GM03348 (cell line): ENCODE measurements around the gene TMEM8B.
A peak's percentile ranks its signal among the peaks of the same experiment; 100 is the strongest.
"Not testable (repeated sequence)": the region's sequence is repeated elsewhere in the genome, so short reads cannot be mapped to it uniquely, and the experiment has no call there.

Experiments used
- DNase-seq: peaks from one replicate; pipeline ENCODE4 v3.0.0; 2012; ENCODE audit warnings: low spot score

TMEM8B gene

DNA sequence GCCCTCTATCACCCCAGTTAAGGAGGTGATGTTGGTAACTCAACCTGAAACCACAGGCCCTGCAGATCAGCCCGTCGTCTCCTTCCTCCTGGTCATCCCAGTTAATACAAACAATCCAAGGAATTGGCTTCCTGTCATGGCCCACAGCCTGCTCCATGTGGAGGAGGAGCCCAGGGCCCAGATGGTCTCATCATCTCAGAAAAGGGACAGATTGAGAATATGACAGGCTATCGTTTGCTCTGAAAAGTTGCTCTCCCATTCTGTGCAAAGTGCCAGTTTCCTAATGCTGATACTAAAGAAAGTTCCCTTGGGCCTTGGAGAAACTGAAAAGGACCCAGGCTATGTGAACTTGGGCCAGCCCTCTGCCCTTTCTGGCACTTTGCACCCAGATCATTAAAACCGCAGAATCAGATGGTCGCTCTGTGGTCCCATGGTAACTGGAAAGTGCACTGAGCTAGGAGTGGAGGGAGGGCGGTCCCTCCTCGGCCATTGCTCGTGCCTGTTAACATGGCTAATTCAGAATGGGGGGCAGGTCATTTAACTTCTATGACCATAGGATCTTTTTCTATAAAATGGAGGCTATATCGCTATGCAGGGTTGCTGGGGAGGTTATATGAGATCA is 79.6 kb downstream of the TMEM8B start:
- DNase-seq: peak; percentile 54

- no peak for DNase-seq
Observed at GRCh38 chr9:35909274-35909673, 80.2 kb downstream of the TMEM8B start, which contains the start of gene SPAAR. Gene SPAAR (plus strand): TSS chr9:35909490. CDS start chr9:35910464, 974 bp downstream.

DNA sequence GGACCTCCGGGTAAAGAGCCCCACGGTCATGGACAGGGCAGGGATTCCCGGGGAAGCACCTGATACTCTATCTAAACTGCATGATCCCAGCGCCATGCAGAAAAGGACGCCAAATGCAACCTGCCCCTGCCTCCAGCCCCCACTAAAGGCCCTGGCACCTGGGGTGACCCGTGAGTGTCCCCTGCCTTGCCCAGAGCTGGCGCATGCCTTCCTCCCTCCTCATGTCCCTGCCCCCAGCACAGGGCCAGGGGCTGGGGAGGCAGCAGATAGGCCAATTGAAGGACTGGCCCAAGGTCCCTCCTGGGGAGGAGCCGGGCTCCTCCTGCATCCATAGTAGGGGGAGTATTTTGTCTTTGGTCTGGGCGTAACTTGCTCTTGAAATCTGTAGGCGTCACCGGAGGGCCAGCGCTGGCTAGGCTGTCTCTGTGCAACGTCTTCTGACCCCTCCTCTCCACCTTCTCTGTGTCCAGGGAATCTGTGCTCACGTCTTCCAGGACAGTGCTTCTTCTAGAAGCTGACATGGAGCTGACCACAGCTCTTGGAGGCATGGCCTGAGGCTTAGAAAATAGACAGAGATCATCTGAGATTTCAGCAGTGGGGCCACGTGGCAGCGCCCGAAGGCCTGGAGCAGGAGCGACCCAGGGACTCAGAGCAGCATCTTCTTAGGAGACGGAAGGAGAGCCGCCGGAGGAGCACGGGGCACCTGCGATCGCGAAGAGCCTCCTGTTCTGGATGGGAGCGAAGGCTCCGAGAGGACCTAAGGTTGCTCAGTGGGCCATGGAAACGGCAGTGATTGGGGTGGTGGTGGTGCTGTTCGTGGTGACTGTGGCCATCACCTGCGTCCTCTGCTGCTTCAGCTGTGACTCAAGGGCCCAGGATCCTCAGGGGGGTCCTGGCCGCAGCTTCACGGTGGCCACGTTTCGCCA is 80.9 kb downstream of the TMEM8B start:
- DNase-seq: no peak

GRCh38 chr9:35910613-35911359 is 81.8 kb downstream of the TMEM8B start:
- DNase-seq: peak; percentile 61

- DNase-seq: no peak
Observed at GRCh38 chr9:35911690-35912089, 82.7 kb downstream of the TMEM8B start.

DNA sequence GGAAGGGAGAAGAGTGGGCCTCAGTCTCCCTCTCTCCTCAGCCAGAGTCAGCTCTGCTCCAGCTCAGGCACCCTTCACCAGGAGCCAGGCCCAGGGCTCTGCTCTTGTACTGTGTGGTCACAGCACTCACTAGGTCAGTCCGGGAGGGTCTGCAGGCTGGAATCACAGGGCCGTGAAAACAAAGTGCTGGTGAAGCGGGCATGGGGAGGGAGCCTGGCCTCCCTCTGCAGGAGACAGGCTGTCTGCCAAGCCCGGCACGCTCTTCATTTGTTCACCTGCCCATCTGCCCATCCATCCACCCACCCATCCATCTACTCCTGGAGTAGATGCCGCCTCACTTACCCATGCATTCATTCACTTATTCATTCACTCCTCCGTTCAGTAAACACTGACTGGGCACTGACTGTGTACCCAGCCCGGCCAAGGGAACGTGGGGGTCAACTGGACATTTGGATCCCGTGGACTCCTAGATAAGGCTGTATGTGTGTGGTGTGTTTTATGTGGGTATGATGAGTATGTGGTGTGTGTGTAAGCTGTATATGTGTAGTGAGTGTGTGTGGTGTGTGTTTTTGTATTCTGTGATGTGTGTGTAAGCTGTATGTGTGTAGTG is 83.9 kb downstream of the TMEM8B start:
- no peak for DNase-seq

DNA sequence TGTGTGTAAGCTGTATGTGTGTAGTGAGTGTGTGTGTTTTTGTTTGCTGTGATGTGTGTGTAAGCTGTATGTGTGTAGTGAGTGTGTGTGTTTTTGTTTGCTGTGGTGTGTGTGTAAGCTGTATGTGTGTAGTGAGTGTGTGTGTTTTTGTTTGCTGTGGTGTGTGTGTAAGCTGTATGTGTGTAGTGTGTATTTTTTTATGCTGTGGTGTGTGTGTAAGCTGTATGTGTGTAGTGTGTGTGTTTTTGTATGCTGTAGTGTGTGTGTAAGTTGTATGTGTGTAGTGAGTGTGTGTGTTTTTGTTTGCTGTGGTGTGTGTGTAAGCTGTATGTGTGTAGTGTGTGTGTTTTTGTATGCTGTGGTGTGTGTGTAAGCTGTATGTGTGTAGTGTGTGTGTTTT is 84.4 kb downstream of the TMEM8B start:
- not testable (repeated sequence) for DNase-seq

DNA sequence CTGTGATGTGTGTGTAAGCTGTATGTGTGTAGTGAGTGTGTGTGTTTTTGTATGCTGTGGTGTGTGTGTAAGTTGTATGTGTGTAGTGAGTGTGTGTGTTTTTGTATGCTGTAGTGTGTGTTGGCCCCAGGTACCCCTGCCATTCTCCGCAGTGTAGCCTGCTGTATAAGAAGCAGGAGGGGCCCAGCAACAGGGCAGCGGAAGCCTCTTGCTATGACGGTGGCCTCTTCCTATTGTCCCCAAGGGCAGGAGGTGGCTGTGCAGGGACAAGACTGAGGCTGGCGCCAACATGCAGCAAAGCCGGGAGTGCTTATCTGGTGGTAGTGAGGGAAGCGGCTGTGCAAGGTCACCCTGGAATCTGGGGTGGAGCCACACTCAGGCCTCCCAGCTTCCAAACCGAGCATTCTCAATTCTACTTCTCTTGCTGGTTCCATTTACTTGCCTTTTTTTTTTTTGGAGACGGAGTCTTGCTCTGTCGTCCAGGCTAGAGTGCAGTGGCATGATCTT is 85.3 kb downstream of the TMEM8B start:
- DNase-seq: peak; percentile 25
